Adipocyte (in vitro differentiated cells): ENCODE measurements around the gene C2CD4D.
A peak's percentile ranks its signal among the peaks of the same experiment; 100 is the strongest.
"Not testable (repeated sequence)": the region's sequence is repeated elsewhere in the genome, so short reads cannot be mapped to it uniquely, and the experiment has no call there.

Experiments used
- DNase-seq: peaks from one replicate; pipeline ENCODE4 v3.0.0-alpha.2; 2015; ENCODE audit warnings: low read depth
- H3K27me3 ChIP-seq: replicated peaks from 2 replicates; pipeline ENCODE4 v1.7.0; 2013; ENCODE audit warnings: mild to moderate bottlenecking, low read length, moderate library complexity; ENCODE audit not compliant: control insufficient read depth, insufficient read depth
- H3K36me3 ChIP-seq: 2 replicates; pipeline ENCODE4 v1.7.0; 2013; ENCODE audit warnings: low read length, mild to moderate bottlenecking, moderate library complexity; ENCODE audit not compliant: control insufficient read depth, insufficient read depth, severe bottlenecking
- H3K4me1 ChIP-seq: 2 replicates; pipeline ENCODE4 v1.7.0; 2013; ENCODE audit warnings: mild to moderate bottlenecking, low read length, moderate library complexity; ENCODE audit not compliant: control insufficient read depth, insufficient read depth
- H3K4me3 ChIP-seq: 2 replicates; pipeline ENCODE4 v1.7.0; 2013; ENCODE audit warnings: mild to moderate bottlenecking, low read length, moderate library complexity
- H3K9ac ChIP-seq: 2 replicates; pipeline ENCODE4 v1.7.0; 2013; ENCODE audit warnings: mild to moderate bottlenecking, low read length, moderate library complexity
- H3K9me3 ChIP-seq: 2 replicates; pipeline ENCODE4 v1.7.0; 2013; ENCODE audit warnings: mild to moderate bottlenecking, low read length, moderate library complexity; ENCODE audit not compliant: control insufficient read depth

C2CD4D gene

GRCh38 chr1:151839457-151840403 lies at the start of gene C2CD4D:
C2CD4D (minus strand) TSS chr1:151839820; CDS start chr1:151838989, 831 bp downstream.
- Histone ChIP-seq H3K4me1 (no peaks in the 10 kb centered on the region), H3K36me3 (no peaks in the 10 kb centered on the region), H3K9me3 (no peaks in the 10 kb centered on the region), H3K9ac (peak within 1 kb of the TSS; percentile 48), H3K4me3 (peak within 1 kb of the TSS; percentile 58), H3K27me3 (peaks cover 9% of the 10 kb centered on the region)
- no peak for DNase-seq

- Histone ChIP-seq H3K9ac (no peak overlapping the region), H3K4me3 (no peak overlapping the region), H3K36me3 (peaks cover 25% of the 10 kb centered on the region), H3K4me1 (peaks cover 17% of the 10 kb centered on the region), H3K9me3 (no peaks in the 10 kb centered on the region), H3K27me3 (no peaks in the 10 kb centered on the region)
- peak; percentile 38 for DNase-seq
Observed at GRCh38 chr1:151888972-151889570, 49.5 kb upstream of the C2CD4D start.

- peaks cover 17% of the 10 kb centered on the region for H3K36me3 ChIP-seq
- H3K27me3 ChIP-seq, result no peaks in the 10 kb centered on the region
- no peak overlapping the region for H3K4me3 ChIP-seq
- H3K4me1 ChIP-seq, result peaks cover 9% of the 10 kb centered on the region
- peak; percentile 70 for DNase-seq
- H3K9ac ChIP-seq, result no peak overlapping the region
- H3K9me3 ChIP-seq, result no peaks in the 10 kb centered on the region
Observed at GRCh38 chr1:151887028-151887427, 47.4 kb upstream of the C2CD4D start.

- DNase-seq, result no peak
- peaks cover 6% of the 10 kb centered on the region for H3K36me3 ChIP-seq
- H3K9ac ChIP-seq, result no peak overlapping the region
- no peaks in the 10 kb centered on the region for H3K9me3 ChIP-seq
- H3K27me3 ChIP-seq, result no peaks in the 10 kb centered on the region
- peaks cover 9% of the 10 kb centered on the region for H3K4me1 ChIP-seq
- H3K4me3 ChIP-seq, result no peak overlapping the region
Observed at GRCh38 chr1:151885479-151885878, 45.9 kb upstream of the C2CD4D start.

GRCh38 chr1:151884879-151885278 lies 45.3 kb upstream of the C2CD4D start:
- not testable (repeated sequence) for H3K36me3 ChIP-seq, H3K9ac ChIP-seq, H3K4me3 ChIP-seq, H3K9me3 ChIP-seq, DNase-seq, H3K4me1 ChIP-seq, H3K27me3 ChIP-seq

GRCh38 chr1:151884445-151884844 lies 44.8 kb upstream of the C2CD4D start:
- not testable (repeated sequence) for H3K36me3 ChIP-seq, H3K9ac ChIP-seq, H3K27me3 ChIP-seq, H3K4me1 ChIP-seq, H3K4me3 ChIP-seq, DNase-seq, H3K9me3 ChIP-seq

GRCh38 chr1:151883898-151884297 lies 44.3 kb upstream of the C2CD4D start:
- not testable (repeated sequence) for H3K9me3 ChIP-seq, H3K9ac ChIP-seq, H3K4me1 ChIP-seq, DNase-seq, H3K4me3 ChIP-seq, H3K27me3 ChIP-seq, H3K36me3 ChIP-seq

GRCh38 chr1:151882918-151883317 lies 43.3 kb upstream of the C2CD4D start:
- H3K36me3 ChIP-seq, H3K9me3 ChIP-seq, H3K4me3 ChIP-seq, H3K27me3 ChIP-seq, H3K4me1 ChIP-seq, H3K9ac ChIP-seq, DNase-seq: not testable (repeated sequence)

GRCh38 chr1:151882466-151882865 lies 42.8 kb upstream of the C2CD4D start:
- Histone ChIP-seq H3K27me3 (no peaks in the 10 kb centered on the region), H3K4me3 (no peak overlapping the region), H3K36me3 (peaks cover 3% of the 10 kb centered on the region)

GRCh38 chr1:151881479-151881878 lies 41.9 kb upstream of the C2CD4D start:
- no peak for DNase-seq
- H3K27me3 ChIP-seq, result no peaks in the 10 kb centered on the region
- no peaks in the 10 kb centered on the region for H3K9me3 ChIP-seq
- H3K36me3 ChIP-seq, result peaks cover 3% of the 10 kb centered on the region
- no peak overlapping the region for H3K4me3 ChIP-seq
- H3K4me1 ChIP-seq, result peaks cover under 1% of the 10 kb centered on the region
- no peak overlapping the region for H3K9ac ChIP-seq

More at GRCh38 chr1:151882466-151882865, 42.8 kb upstream of the C2CD4D start:
- no peaks in the 10 kb centered on the region for H3K9me3 ChIP-seq
- H3K4me1 ChIP-seq, result peaks cover 8% of the 10 kb centered on the region
- H3K9ac ChIP-seq, result no peak overlapping the region
- no peak for DNase-seq

GRCh38 chr1:151875419-151876097 lies 35.9 kb upstream of the C2CD4D start:
- no peak overlapping the region for H3K9ac ChIP-seq
- no peaks in the 10 kb centered on the region for H3K27me3 ChIP-seq
- peaks cover 17% of the 10 kb centered on the region for H3K36me3 ChIP-seq
- H3K9me3 ChIP-seq, result no peaks in the 10 kb centered on the region
- H3K4me1 ChIP-seq, result no peaks in the 10 kb centered on the region
- peak; percentile 15 for DNase-seq
- H3K4me3 ChIP-seq, result no peak overlapping the region
